ENCODE measurements around the gene OVOL3.

- TF ChIP-seq CTCF (IDR thresholded peaks at IDR 0.05; ENCODE audit: low read depth, low read length, poor library complexity, severe bottlenecking) (no peak), EZH2phosphoT487 (IDR thresholded peaks at IDR 0.05; ENCODE audit: borderline replicate concordance, low read length) (no peak)
Observed at GRCh38 chr19:36121486-36122124, 10.7 kb downstream of the OVOL3 start.
